B cell (primary cell): ENCODE measurements around the gene TMPRSS9.

Source experiments
- CTCF ChIP-seq: fragments of 200-600 bp; IDR thresholded peaks from one replicate; pipeline ENCODE4 v1.8.0; 2022; ENCODE audit warnings: antibody characterized with exemption, mild to moderate bottlenecking
- EZH2 ChIP-seq: IDR thresholded peaks from 2 replicates; pipeline ENCODE4 v1.6.1; 2012; ENCODE audit warnings: borderline replicate concordance, low read depth, mild to moderate bottlenecking, moderate library complexity, low read length; ENCODE audit not compliant: insufficient read depth, poor library complexity, severe bottlenecking

GRCh38 chr19:2417881-2418406 lies 57.9 kb downstream of the TMPRSS9 start:
- TF ChIP-seq CTCF (no peak), EZH2 (no peak)
